ENCODE measurements around the gene ZNF438. TPM values are rescaled to one million over a fixed set of nuclear protein-coding genes. Genes with fewer than 3 reads are reported as not detected.

Gene ZNF438
- total and polyA plus RNA-seq, 2 of the 8 experiments (the other 6 are each of a cell fraction or from before 2014, with no cell fraction given), result 0.95 to 1.7 TPM

DNA sequence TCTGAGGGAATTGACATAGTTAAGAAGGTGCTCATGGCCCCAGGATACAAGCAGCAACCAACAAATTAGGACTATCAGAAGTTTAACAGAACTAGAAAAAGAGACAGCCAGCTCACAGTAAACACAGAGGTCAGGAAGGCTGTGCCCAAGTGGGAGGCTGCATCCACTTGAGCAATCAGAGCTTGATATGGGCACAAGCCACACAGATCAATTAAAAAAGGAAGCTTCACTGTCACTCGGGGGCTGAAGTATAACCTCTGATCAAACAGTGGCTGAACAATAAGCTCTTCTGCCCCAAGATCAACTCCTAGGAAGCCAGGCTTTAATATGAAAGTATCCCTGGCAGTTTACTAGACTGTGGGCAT, 40.0 kb downstream of the ZNF438 start:
- Histone ChIP-seq H2BK20ac (ENCODE audit: low read length) (no peak overlapping the region), H3K4ac (replicated peaks; ENCODE audit: insufficient read length, low read depth, low read length) (no peak overlapping the region), H2BK5ac (ENCODE audit: low read depth, low read length) (no peak overlapping the region), H2BK15ac (ENCODE audit: low read length) (no peak overlapping the region), H4K5ac (ENCODE audit: insufficient read length, low read depth, low read length) (no peak overlapping the region), H4K8ac (ENCODE audit: extremely low read depth, insufficient read depth, low read length) (no peak overlapping the region), H2AK5ac (ENCODE audit: low read depth, low read length) (no peak overlapping the region), H3K79me1 (ENCODE audit: low read depth, low read length) (no peaks in the 10 kb centered on the region), H4K91ac (replicated peaks; ENCODE audit: insufficient read length, low read length) (no peak overlapping the region), H3K4me3 (ENCODE audit: extremely low read depth in 1 of 4, insufficient read depth in 2 of 4, low read depth in 3 of 4, low read length in 4 of 4) (no peak overlapping the region), H3K27ac (ENCODE audit: low read depth, low read length) (no peak overlapping the region), H3K18ac (ENCODE audit: extremely low read depth, low read length) (no peak overlapping the region), H3K9me3 (ENCODE audit: insufficient read depth in 2 of 2, low read depth in 1 of 2, low read length in 1 of 2) (peaks cover 15 to 16% of the 10 kb centered on the region in 2 experiments), H3K4me2 (ENCODE audit: insufficient read depth in 1 of 2, low read depth in 2 of 2, low read length in 2 of 2) (no peak overlapping the region), H2BK120ac (replicated peaks; ENCODE audit: low read depth, low read length) (no peak overlapping the region), H3K4me1 (replicated peaks in 1 of 4; ENCODE audit: control insufficient read depth in 3 of 4, insufficient read depth in 4 of 4, low read length in 3 of 4) (no peaks in the 10 kb centered on the region), H3K23me2 (ENCODE audit: low read depth, low read length) (no peaks in the 10 kb centered on the region), H2BK12ac (ENCODE audit: low read depth, low read length) (no peak overlapping the region), H3K36me3 (ENCODE audit: control insufficient read depth in 2 of 4, insufficient read depth in 4 of 4, low read length in 3 of 4) (no peaks in the 10 kb centered on the region; a peak in 1 of 8 replicates), H3K9ac (replicated peaks in 1 of 4; ENCODE audit: extremely low read depth in 1 of 4, low read depth in 3 of 4, low read length in 3 of 4) (no peak overlapping the region), H3K56ac (replicated peaks; ENCODE audit: insufficient read length, low read depth, low read length) (no peak overlapping the region), H3K23ac (ENCODE audit: insufficient read length) (no peak overlapping the region), H4K20me1 (replicated peaks in 1 of 2; ENCODE audit: control insufficient read depth in 1 of 2, insufficient read depth in 2 of 2, low read length in 2 of 2) (no peaks in the 10 kb centered on the region), H3K27me3 (replicated peaks in 1 of 4; ENCODE audit: control insufficient read depth in 3 of 4, extremely low read depth in 1 of 4, insufficient read depth in 3 of 4, low read length in 3 of 4) (no peaks in the 10 kb centered on the region), H3K79me2 (ENCODE audit: control insufficient read depth in 1 of 2, insufficient read depth in 2 of 2, low read length in 2 of 2) (no peaks in the 10 kb centered on the region), H3K14ac (ENCODE audit: insufficient read length) (no peak overlapping the region), H2AFZ (ENCODE audit: low read length) (no peak overlapping the region)
- FAIRE-seq, result no peak
- DNase-seq (ENCODE audit: low read depth in 1 of 2, low spot score in 2 of 2), result no peak
- ChIA-PET POLR2A (ENCODE audit: partially characterized antibody) (no interaction called here), CTCF (ENCODE audit: partially characterized antibody) (interaction anchor here (0.6 kb wide), 1 partner anchor 169 kb away, joined by 3 read pairs; no protein-coding TSS in a partner anchor)
- 87% methylated on average over 1 of the region's 1 CpG; no CpG with 5 or more reads in 1 of the 2 experiments for WGBS, 2 experiments (ENCODE audit: extremely low coverage in 1 of 2, insufficient coverage in 1 of 2, insufficient read length in 1 of 2, insufficient replicate concordance in 2 of 2, low coverage in 1 of 2, low lambda C conversion rate in 2 of 2, missing lambda C conversion rate in 1 of 2)
- TF ChIP-seq ASH2L (IDR thresholded peaks at IDR 0.05; ENCODE audit: low read length) (no peak), CHD1 (IDR thresholded peaks at IDR 0.05; ENCODE audit: low read depth, low read length) (no peak), KDM1A (IDR thresholded peaks at IDR 0.05; ENCODE audit: borderline replicate concordance, low read length) (no peak), RXRA (IDR thresholded peaks at IDR 0.05; ENCODE audit: insufficient read depth, low read depth, low read length) (no peak), HDAC6 (IDR thresholded peaks at IDR 0.05; ENCODE audit: low read depth, low read length) (no peak), POLR2AphosphoS5 (IDR thresholded peaks at IDR 0.05; ENCODE audit: low read depth, low read length) (no peak)
